ENCODE results near the gene MAG. TPM values are rescaled to one million over a fixed set of nuclear protein-coding genes. Genes with fewer than 3 reads are reported as not detected.

MAG gene
- total and polyA plus RNA-seq, 2 of the 8 experiments (the other 6 are each of a cell fraction or from before 2014, with no cell fraction given): 0.20 to 1.3 TPM

- TF ChIP-seq RAD21 (IDR thresholded peaks at IDR 0.05 in 1 of 2, conservative IDR thresholded peaks at IDR 0.05 in 1 of 2; ENCODE audit: low read depth in 2 of 2, low read length in 2 of 2) (no peak), TBP (IDR thresholded peaks at IDR 0.05; ENCODE audit: low read depth, low read length) (no peak), TCF12 (IDR thresholded peaks at IDR 0.05; ENCODE audit: low read depth, low read length) (no peak), SIN3A (conservative IDR thresholded peaks at IDR 0.05 in 1 of 2, IDR thresholded peaks at IDR 0.05 in 1 of 2; ENCODE audit: low read depth in 1 of 2, low read length in 2 of 2) (no peak), MAFK (IDR thresholded peaks at IDR 0.05; ENCODE audit: low read depth, low read length) (no peak), RNF2 (IDR thresholded peaks at IDR 0.05; ENCODE audit: borderline replicate concordance, low read depth, low read length, missing control alignments, poor library complexity, severe bottlenecking) (no peak), CEBPB (IDR thresholded peaks at IDR 0.05; ENCODE audit: low read depth, low read length) (no peak), ZNF274 (IDR thresholded peaks at IDR 0.05; ENCODE audit: borderline replicate concordance, extremely low read depth, low read length) (no peak)
These were observed 49.7 kb downstream of the MAG start (continued) for GRCh38 chr19:35341565-35342225.

Measured in H1 (cell line).